ENCODE measurements around the gene RAB7B. TPM values are rescaled to one million over a fixed set of nuclear protein-coding genes. Genes with fewer than 3 reads are reported as not detected.
A peak's percentile ranks its signal among the peaks of the same experiment; 100 is the strongest.

The RAB7B gene
- total RNA-seq, 1 donor from 2014 or later, result 4.4 TPM

- TF ChIP-seq CTCF (conservative IDR thresholded peaks at IDR 0.05), result no peak
- H3K4me1 Mint-ChIP-seq, result peaks cover 25% of the 10 kb centered on the region
- no peaks in the 10 kb centered on the region for H3K9me3 Mint-ChIP-seq
- no peaks in the 10 kb centered on the region for H3K27me3 Mint-ChIP-seq (ENCODE audit: low read depth)
- H3K36me3 Mint-ChIP-seq (ENCODE audit: low read depth), result no peaks in the 10 kb centered on the region
- H3K27ac Mint-ChIP-seq (ENCODE audit: unreplicated experiment), result peak overlapping the region; percentile 19
- no peak for DNase-seq (ENCODE audit: low read depth, low spot score)
- H3K4me3 Mint-ChIP-seq, result no peak overlapping the region
Observed at GRCh38 chr1:205965036-205965884, 37.9 kb downstream of the RAB7B start.

- DNase-seq (ENCODE audit: low read depth, low spot score), result no peak
- Mint-ChIP-seq H3K27me3 (ENCODE audit: low read depth) (no peaks in the 10 kb centered on the region), H3K4me3 (no peak overlapping the region), H3K4me1 (peaks cover 29% of the 10 kb centered on the region), H3K27ac (ENCODE audit: unreplicated experiment) (no peak overlapping the region), H3K9me3 (no peaks in the 10 kb centered on the region), H3K36me3 (ENCODE audit: low read depth) (no peaks in the 10 kb centered on the region)
- no peak for TF ChIP-seq CTCF (conservative IDR thresholded peaks at IDR 0.05)
Observed at GRCh38 chr1:205963352-205964155, 39.6 kb downstream of the RAB7B start.

GRCh38 chr1:205962821-205963221 is 40.4 kb downstream of the RAB7B start:
- no peaks in the 10 kb centered on the region for H3K36me3 Mint-ChIP-seq (ENCODE audit: low read depth)
- no peaks in the 10 kb centered on the region for H3K9me3 Mint-ChIP-seq
- H3K4me1 Mint-ChIP-seq, result peaks cover 29% of the 10 kb centered on the region
- no peaks in the 10 kb centered on the region for H3K27me3 Mint-ChIP-seq (ENCODE audit: low read depth)
- peak overlapping the region; percentile 19 for H3K27ac Mint-ChIP-seq (ENCODE audit: unreplicated experiment)
- H3K4me3 Mint-ChIP-seq, result no peak overlapping the region
- DNase-seq (ENCODE audit: low read depth, low spot score), result no peak
- no peak for TF ChIP-seq CTCF (conservative IDR thresholded peaks at IDR 0.05)

- Mint-ChIP-seq H3K36me3 (ENCODE audit: low read depth) (no peaks in the 10 kb centered on the region), H3K27ac (ENCODE audit: unreplicated experiment) (no peak overlapping the region), H3K4me1 (peaks cover 29% of the 10 kb centered on the region), H3K4me3 (no peak overlapping the region), H3K9me3 (no peaks in the 10 kb centered on the region), H3K27me3 (ENCODE audit: low read depth) (no peaks in the 10 kb centered on the region)
- TF ChIP-seq CTCF (conservative IDR thresholded peaks at IDR 0.05), result no peak
- no peak for DNase-seq (ENCODE audit: low read depth, low spot score)
Observed at GRCh38 chr1:205961991-205962820, 41.0 kb downstream of the RAB7B start.

- Mint-ChIP-seq H3K27ac (ENCODE audit: unreplicated experiment) (peak overlapping the region; percentile 62), H3K4me1 (peaks cover 29% of the 10 kb centered on the region), H3K36me3 (ENCODE audit: low read depth) (no peaks in the 10 kb centered on the region), H3K9me3 (no peaks in the 10 kb centered on the region), H3K4me3 (no peak overlapping the region), H3K27me3 (ENCODE audit: low read depth) (peaks cover 2% of the 10 kb centered on the region)
- no peak for TF ChIP-seq CTCF (conservative IDR thresholded peaks at IDR 0.05)
- DNase-seq (ENCODE audit: low read depth, low spot score), result no peak
Observed at GRCh38 chr1:205961405-205961804, 41.8 kb downstream of the RAB7B start.
